Measurements from ENCODE around the gene TUBB.
A peak's percentile ranks its signal among the peaks of the same experiment; 100 is the strongest.

DNA sequence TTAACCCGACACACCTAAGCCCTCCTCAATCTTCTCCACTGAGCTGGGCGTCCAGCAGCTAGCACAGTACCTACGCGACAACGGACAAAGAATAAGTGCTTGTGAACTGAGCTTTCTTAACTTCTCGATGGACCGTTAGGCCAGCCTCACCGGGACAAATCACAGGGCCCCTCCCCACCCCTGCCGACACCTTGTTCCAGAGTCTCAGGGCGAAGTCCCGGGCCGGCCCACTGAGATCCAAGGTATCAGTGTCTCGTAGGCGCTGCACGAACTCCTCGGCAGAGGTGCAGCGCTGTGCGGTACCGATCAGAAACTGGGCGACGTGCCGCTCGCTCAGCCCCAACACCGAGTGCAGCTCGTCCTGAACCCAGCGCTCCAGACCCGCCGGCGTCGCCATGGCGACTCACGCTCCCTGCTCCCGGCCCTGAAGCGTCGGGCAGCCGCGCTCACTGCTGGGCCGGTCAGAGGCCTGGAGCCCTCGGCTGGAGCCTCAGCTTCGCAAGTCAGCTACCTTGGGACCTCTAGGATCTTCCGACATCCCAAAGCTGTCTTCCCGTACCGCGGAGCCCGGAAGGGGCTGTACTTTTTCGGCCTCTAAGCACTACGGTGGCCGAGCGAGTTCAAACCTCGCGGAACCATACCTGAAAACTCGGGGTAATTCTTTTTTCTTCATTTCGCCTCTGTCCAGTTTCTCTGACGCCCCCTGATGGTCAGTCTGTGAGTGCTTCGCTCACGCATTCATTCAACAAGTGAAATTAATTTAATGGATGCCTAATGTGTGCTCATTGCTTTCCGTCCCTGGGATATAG, 47.5 kb upstream of the TUBB start, which contains the start of gene DHX16:
- TF ChIP-seq, protein P1, sequence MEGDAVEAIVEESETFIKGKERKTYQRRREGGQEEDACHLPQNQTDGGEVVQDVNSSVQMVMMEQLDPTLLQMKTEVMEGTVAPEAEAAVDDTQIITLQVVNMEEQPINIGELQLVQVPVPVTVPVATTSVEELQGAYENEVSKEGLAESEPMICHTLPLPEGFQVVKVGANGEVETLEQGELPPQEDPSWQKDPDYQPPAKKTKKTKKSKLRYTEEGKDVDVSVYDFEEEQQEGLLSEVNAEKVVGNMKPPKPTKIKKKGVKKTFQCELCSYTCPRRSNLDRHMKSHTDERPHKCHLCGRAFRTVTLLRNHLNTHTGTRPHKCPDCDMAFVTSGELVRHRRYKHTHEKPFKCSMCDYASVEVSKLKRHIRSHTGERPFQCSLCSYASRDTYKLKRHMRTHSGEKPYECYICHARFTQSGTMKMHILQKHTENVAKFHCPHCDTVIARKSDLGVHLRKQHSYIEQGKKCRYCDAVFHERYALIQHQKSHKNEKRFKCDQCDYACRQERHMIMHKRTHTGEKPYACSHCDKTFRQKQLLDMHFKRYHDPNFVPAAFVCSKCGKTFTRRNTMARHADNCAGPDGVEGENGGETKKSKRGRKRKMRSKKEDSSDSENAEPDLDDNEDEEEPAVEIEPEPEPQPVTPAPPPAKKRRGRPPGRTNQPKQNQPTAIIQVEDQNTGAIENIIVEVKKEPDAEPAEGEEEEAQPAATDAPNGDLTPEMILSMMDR (conservative IDR thresholded peaks at IDR 0.05 in 1 of 2, IDR thresholded peaks at IDR 0.05 in 1 of 2; ENCODE audit: extremely low read depth in 1 of 2, insufficient read depth in 1 of 2, low read depth in 1 of 2, low read length in 2 of 2): peak; percentile 78 to 97
- no peak for TF ChIP-seq EZH2 (IDR thresholded peaks at IDR 0.05; ENCODE audit: borderline replicate concordance, low read length)

Data from mammary epithelial cell (primary cell).